Lower leg skin (tissue), 3 donors: ENCODE results near the gene ATR.

ENCODE experiments used
- CTCF ChIP-seq, 3 donors: fragments of 450-650 bp; IDR thresholded peaks; one replicate each; pipeline ENCODE4 v1.5.1; 2016; ENCODE audit warnings: antibody characterized with exemption in 3 of 3, mild to moderate bottlenecking in 3 of 3, moderate library complexity in 2 of 3
- POLR2A ChIP-seq, 2 donors: fragments of 450-650 bp; IDR thresholded peaks; one replicate each; pipeline ENCODE4 v1.6.1; 2016 to 2017; ENCODE audit warnings: antibody characterized with exemption in 2 of 2, mild to moderate bottlenecking in 1 of 2, moderate library complexity in 1 of 2

GRCh38 chr3:142459096-142459495 is 119.4 kb downstream of the ATR start:
- no peak for TF ChIP-seq CTCF (IDR thresholded peaks at IDR 0.05)
- no peak for TF ChIP-seq POLR2A (IDR thresholded peaks at IDR 0.05)
